NB4 (cell line): ENCODE results near the gene CRLF2.

ENCODE experiments used
- TF ChIP-seq, protein P1 (sequence below): IDR thresholded peaks from 2 replicates; pipeline ENCODE4 v1.6.1; 2011; ENCODE audit warnings: low read depth, low read length
- TF ChIP-seq, protein P2 (sequence below): IDR thresholded peaks from one replicate; pipeline ENCODE4 v1.5.1; 2012; ENCODE audit warnings: low read depth, low read length

DNA sequence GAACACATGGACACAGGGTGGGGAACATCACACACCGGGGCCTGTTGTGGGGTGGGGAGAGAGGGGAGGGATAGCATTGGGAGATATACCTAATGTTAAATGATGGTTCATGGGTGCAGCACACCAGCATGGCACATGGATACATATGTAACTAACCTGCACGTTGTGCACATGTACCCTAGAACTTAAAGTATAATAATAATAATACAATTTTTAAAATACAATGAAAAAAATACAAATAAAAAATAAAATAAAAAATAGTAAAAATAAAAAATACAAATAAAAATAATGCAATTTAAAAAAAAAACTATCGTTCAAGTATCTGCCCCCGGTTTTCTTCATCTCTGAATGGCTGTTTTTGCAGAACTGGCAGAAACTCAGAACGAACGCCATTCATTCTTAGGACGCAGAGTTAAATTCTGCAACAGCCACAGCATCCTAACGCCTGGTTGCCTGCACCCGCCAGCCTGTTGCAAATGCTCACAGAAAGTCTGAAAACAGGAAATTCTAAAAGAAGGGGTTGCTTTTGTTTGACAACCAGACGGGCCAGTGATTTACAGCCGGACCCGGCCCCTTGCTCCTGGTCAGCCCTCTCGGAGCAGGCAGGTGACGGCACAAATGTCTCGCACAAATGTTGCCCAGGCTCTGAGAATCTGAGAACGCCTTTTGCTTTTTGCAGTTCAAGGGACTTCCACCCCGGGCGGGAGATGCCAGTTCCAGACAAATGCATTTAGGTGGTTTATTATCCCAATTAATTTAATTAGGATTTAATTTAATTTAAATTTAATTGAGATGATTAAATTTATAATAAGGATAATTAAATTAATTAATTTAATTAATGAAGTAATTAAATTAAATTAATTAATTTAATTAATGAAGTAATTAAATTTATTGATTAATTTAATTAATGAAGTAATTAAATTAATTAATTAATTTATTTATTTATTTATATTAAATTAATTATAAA lies 47.8 kb downstream of the CRLF2 start:
- TF ChIP-seq, protein P1, sequence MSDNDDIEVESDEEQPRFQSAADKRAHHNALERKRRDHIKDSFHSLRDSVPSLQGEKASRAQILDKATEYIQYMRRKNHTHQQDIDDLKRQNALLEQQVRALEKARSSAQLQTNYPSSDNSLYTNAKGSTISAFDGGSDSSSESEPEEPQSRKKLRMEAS = no peak
- TF ChIP-seq, protein P2, sequence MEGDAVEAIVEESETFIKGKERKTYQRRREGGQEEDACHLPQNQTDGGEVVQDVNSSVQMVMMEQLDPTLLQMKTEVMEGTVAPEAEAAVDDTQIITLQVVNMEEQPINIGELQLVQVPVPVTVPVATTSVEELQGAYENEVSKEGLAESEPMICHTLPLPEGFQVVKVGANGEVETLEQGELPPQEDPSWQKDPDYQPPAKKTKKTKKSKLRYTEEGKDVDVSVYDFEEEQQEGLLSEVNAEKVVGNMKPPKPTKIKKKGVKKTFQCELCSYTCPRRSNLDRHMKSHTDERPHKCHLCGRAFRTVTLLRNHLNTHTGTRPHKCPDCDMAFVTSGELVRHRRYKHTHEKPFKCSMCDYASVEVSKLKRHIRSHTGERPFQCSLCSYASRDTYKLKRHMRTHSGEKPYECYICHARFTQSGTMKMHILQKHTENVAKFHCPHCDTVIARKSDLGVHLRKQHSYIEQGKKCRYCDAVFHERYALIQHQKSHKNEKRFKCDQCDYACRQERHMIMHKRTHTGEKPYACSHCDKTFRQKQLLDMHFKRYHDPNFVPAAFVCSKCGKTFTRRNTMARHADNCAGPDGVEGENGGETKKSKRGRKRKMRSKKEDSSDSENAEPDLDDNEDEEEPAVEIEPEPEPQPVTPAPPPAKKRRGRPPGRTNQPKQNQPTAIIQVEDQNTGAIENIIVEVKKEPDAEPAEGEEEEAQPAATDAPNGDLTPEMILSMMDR = no peak
